Ascending aorta (tissue), 2 donors: ENCODE results near the gene EIF4G2. TPM values are rescaled to one million over a fixed set of nuclear protein-coding genes. Genes with fewer than 3 reads are reported as not detected.
"Not testable (repeated sequence)": the region's sequence is repeated elsewhere in the genome, so short reads cannot be mapped to it uniquely, and the experiment has no call there.

Source experiments
- DNase-seq, 2 donors: peaks; one replicate each; pipeline ENCODE4 v3.0.0-alpha.2; 2019; ENCODE audit warnings: low spot score in 2 of 2
- H3K27ac ChIP-seq, 2 donors: fragments of 200-600 bp; sonication (generic); one replicate each; pipeline ENCODE4 v1.5.1; 2016 to 2017; ENCODE audit warnings: mild to moderate bottlenecking in 1 of 2
- H3K27me3 ChIP-seq: fragments of 200-600 bp; sonication (generic); one replicate; pipeline ENCODE4 v1.5.1; 2017
- H3K36me3 ChIP-seq, 2 donors: fragments of 200-600 bp; sonication (generic); one replicate each; pipeline ENCODE4 v1.5.1; 2016
- H3K4me1 ChIP-seq, 2 donors: fragments of 200-600 bp; sonication (generic); one replicate each; pipeline ENCODE4 v1.5.1; 2016 to 2017; ENCODE audit warnings: mild to moderate bottlenecking in 1 of 2
- H3K4me3 ChIP-seq, 2 donors: fragments of 200-600 bp; sonication (generic); one replicate each; pipeline ENCODE4 v1.5.1; 2016 to 2017; ENCODE audit warnings: mild to moderate bottlenecking in 1 of 2
- H3K9me3 ChIP-seq, 2 donors: fragments of 200-600 bp; sonication (generic); one replicate each; pipeline ENCODE4 v1.5.1; 2016
- CTCF ChIP-seq, 3 experiments: fragments of 200-600 bp in 2 of 3; fragments of 450-650 bp in 1 of 3; sonication (generic) in 2 of 3; IDR thresholded peaks; one replicate each; pipeline ENCODE4 v1.5.1; 2016 to 2019; ENCODE audit warnings: antibody characterized with exemption in 3 of 3, mild to moderate bottlenecking in 1 of 3, moderate library complexity in 1 of 3
- intact Hi-C: fragments of 100-400 bp; cut with DNase I; formaldehyde crosslinking; loops from one replicate; pipeline ENCODE4 v1.15.1; 2023
- total RNA-seq: library from RNA; depleted of rRNA; stranded (reverse); fragments of >200 nt; gene quantifications from one replicate; pipeline ENCODE4 v1.1.0, GENCODE V29; 2016

The EIF4G2 gene
- total RNA-seq, 1 donor from 2014 or later: 311 TPM

DNA sequence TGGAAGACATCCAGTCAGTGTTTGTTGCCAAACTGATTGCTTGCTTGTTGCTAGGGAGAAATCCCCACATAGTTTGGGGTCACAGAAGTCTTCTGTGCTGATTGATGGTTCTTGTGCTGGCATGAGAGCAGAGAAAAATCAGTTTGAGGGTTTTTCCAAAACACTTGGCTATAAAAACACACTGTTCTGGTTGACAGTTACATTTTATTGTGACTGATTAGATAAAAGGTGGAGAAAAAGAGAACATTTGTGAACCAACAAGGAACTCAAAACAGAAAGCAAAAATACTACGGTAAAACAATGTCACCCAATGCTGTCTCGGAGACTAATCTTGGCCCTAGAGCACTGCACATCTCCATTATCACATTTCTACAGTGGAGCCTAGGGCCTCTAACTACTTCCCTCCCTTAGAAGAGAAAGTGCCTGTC is 14.4 kb upstream of the EIF4G2 start:
- no peak for TF ChIP-seq CTCF (IDR thresholded peaks at IDR 0.05)
- H3K27me3 ChIP-seq: no peaks in the 10 kb centered on the region
- no peak overlapping the region for H3K27ac ChIP-seq
- DNase-seq: no peak
- H3K4me1 ChIP-seq: no peaks in the 10 kb centered on the region
- intact Hi-C loops: no loop called here
- H3K36me3 ChIP-seq: no peaks in the 10 kb centered on the region
- no peaks in the 10 kb centered on the region for H3K9me3 ChIP-seq
- peak overlapping the region in 1 of 2 donors; percentile 9 for H3K4me3 ChIP-seq

GRCh38 chr11:10822491-10822890 is 13.8 kb upstream of the EIF4G2 start:
- DNase-seq, intact Hi-C loops, H3K4me3 ChIP-seq, H3K27me3 ChIP-seq, H3K9me3 ChIP-seq, H3K4me1 ChIP-seq, H3K36me3 ChIP-seq, H3K27ac ChIP-seq: not testable (repeated sequence)

GRCh38 chr11:10818594-10818993 is 9.9 kb upstream of the EIF4G2 start:
- intact Hi-C loops: no loop called here
- Histone ChIP-seq H3K27ac (no peak overlapping the region), H3K4me3 (no peak overlapping the region), H3K27me3 (no peaks in the 10 kb centered on the region), H3K4me1 (no peaks in the 10 kb centered on the region), H3K36me3 (no peaks in the 10 kb centered on the region), H3K9me3 (no peaks in the 10 kb centered on the region)
- TF ChIP-seq CTCF (IDR thresholded peaks at IDR 0.05): no peak
- DNase-seq: no peak

GRCh38 chr11:10813945-10814344 is 5.2 kb upstream of the EIF4G2 start:
- intact Hi-C loops: no loop called here
- Histone ChIP-seq H3K36me3 (no peaks in the 10 kb centered on the region), H3K27ac (no peak overlapping the region), H3K4me3 (no peak overlapping the region), H3K27me3 (no peaks in the 10 kb centered on the region), H3K9me3 (no peaks in the 10 kb centered on the region), H3K4me1 (peaks cover 0 to 5% of the 10 kb centered on the region in 2 donors)
- no peak for DNase-seq
- TF ChIP-seq CTCF (IDR thresholded peaks at IDR 0.05): no peak

DNA sequence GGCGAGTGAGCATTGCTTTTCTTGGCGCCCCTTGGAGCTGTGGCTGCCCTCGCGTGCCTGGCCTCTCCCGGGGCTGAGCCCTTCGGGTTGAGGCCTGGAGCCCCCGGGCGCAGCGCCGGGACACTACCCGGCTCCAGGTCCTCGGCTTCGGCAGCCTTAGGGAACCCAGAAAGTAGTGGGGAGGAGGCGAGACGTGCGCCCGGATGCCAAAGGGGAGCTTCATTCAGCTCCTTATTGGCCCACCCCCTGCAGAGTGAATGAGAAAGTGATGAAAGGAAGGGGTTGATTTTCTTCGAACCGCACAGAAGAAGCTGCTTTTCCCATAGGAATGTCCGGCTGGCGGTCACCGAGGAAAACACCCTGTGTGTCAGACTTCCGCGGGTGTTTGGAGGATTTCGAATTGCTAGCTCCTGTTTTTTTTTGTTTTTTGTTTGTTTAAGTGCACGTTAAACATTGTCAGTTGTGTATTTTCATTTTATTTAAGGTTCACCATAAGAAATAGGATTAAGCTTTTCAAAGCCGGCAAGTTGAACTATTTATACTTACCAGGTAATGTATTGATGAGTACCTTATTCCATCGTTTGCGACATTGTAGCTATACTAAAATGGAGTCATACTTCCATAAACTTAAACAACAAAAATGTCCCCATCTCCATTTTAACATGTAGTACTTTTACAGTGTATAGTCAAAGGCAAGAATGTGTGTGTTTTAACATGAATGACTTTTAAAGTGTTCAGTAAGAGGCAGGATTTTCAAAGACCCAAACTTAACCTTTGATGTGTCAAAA is 841 bp upstream of the EIF4G2 start:
- no peaks in the 10 kb centered on the region for H3K27me3 ChIP-seq
- peak overlapping the region; percentile 86 to 99 for H3K27ac ChIP-seq
- H3K36me3 ChIP-seq: peaks cover 22 to 23% of the 10 kb centered on the region in 2 donors
- H3K4me1 ChIP-seq: peaks cover 0 to 31% of the 10 kb centered on the region in 2 donors
- DNase-seq: no peak
- no peaks in the 10 kb centered on the region for H3K9me3 ChIP-seq
- intact Hi-C loops: loop anchor here (1.0 to 10.0 kb wide), 5 partner anchors 49 to 1235 kb away; partner anchors contain the start of genes GALNT18, WEE1 and ZBED5
- H3K4me3 ChIP-seq: peak overlapping the region; percentile 83
- TF ChIP-seq CTCF (IDR thresholded peaks at IDR 0.05): no peak

DNA sequence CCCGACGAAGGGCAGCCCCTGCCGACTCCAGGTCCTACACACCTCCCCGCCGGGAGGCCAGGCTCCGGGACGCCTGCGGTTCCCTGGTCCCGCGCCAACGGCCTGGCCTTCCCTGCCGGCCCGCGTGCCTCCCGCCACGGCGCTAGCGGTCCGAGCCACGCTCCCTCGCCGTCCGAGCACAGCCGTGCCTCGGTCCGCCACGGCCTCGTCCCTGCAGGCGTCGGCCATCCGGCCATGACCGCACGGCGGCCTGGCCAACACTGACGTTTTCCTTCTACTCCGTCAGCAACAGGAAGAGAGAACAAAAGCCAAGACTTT is 532 bp downstream of the EIF4G2 start:
- Histone ChIP-seq H3K27me3 (no peaks in the 10 kb centered on the region), H3K9me3 (no peaks in the 10 kb centered on the region), H3K4me3 (peak overlapping the region; percentile 83 to 99), H3K36me3 (peaks cover 36 to 37% of the 10 kb centered on the region in 2 donors), H3K27ac (peak overlapping the region; percentile 97 to 99), H3K4me1 (peaks cover 0 to 41% of the 10 kb centered on the region in 2 donors)
- intact Hi-C loops: loop anchor here (1.0 to 10.0 kb wide), 5 partner anchors 97 to 1233 kb away; partner anchors contain the start of genes GALNT18 and WEE1
- no peak for DNase-seq
- TF ChIP-seq CTCF (IDR thresholded peaks at IDR 0.05): no peak
